OCI-LY7 (cell line): ENCODE measurements around the gene LPAR1.

Source experiments
- CTCF ChIP-seq: fragments of 200-600 bp; sonication (generic); conservative IDR thresholded peaks from 2 replicates; pipeline ENCODE4 v1.5.1; 2014; ENCODE audit warnings: mild to moderate bottlenecking, antibody characterized with exemption, low read length, moderate library complexity, mixed read lengths
- EZH2phosphoT487 ChIP-seq: fragments of 200-600 bp; sonication (generic); IDR thresholded peaks from 2 replicates; pipeline ENCODE4 v1.6.1; 2018; ENCODE audit warnings: low read depth, borderline replicate concordance, mild to moderate bottlenecking, mixed run types, antibody characterized with exemption, low read length, moderate library complexity, mixed read lengths

GRCh38 chr9:110995420-110996340 is 42.6 kb downstream of the LPAR1 start:
- TF ChIP-seq CTCF (no peak), EZH2phosphoT487 (no peak)
